ENCODE results near the gene GRPEL2.

GRPEL2 gene

GRCh38 chr5:149399775-149400174 is 54.5 kb downstream of the GRPEL2 start:
- no peak for DNase-seq
- in situ Hi-C loops (cut with HindIII; ENCODE audit: low pct_ligation_motif_present, low sequenced_read_pairs) = no loop called here
- no peaks in the 10 kb centered on the region for H3K27me3 ChIP-seq (replicated peaks)
- no peak overlapping the region for H3K4me3 ChIP-seq (ENCODE audit: low read depth, low read length)
- no peak overlapping the region for H3K27ac ChIP-seq
- TF ChIP-seq, protein P1, sequence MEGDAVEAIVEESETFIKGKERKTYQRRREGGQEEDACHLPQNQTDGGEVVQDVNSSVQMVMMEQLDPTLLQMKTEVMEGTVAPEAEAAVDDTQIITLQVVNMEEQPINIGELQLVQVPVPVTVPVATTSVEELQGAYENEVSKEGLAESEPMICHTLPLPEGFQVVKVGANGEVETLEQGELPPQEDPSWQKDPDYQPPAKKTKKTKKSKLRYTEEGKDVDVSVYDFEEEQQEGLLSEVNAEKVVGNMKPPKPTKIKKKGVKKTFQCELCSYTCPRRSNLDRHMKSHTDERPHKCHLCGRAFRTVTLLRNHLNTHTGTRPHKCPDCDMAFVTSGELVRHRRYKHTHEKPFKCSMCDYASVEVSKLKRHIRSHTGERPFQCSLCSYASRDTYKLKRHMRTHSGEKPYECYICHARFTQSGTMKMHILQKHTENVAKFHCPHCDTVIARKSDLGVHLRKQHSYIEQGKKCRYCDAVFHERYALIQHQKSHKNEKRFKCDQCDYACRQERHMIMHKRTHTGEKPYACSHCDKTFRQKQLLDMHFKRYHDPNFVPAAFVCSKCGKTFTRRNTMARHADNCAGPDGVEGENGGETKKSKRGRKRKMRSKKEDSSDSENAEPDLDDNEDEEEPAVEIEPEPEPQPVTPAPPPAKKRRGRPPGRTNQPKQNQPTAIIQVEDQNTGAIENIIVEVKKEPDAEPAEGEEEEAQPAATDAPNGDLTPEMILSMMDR (IDR thresholded peaks at IDR 0.05; ENCODE audit: low read depth, low read length, missing control alignments) = no peak
- H3K36me3 ChIP-seq (replicated peaks) = no peaks in the 10 kb centered on the region

- no peak overlapping the region for H3K27ac ChIP-seq
- no peaks in the 10 kb centered on the region for H3K27me3 ChIP-seq (replicated peaks)
- in situ Hi-C loops (cut with HindIII; ENCODE audit: low pct_ligation_motif_present, low sequenced_read_pairs) = no loop called here
- no peaks in the 10 kb centered on the region for H3K36me3 ChIP-seq (replicated peaks)
- no peak overlapping the region for H3K4me3 ChIP-seq (ENCODE audit: low read depth, low read length)
- no peak for DNase-seq
- TF ChIP-seq, protein P1 (IDR thresholded peaks at IDR 0.05; ENCODE audit: low read depth, low read length, missing control alignments) = no peak
Observed at GRCh38 chr5:149400304-149400703, 55.0 kb downstream of the GRPEL2 start.

- Histone ChIP-seq H3K27me3 (replicated peaks) (no peaks in the 10 kb centered on the region), H3K36me3 (replicated peaks) (no peaks in the 10 kb centered on the region), H3K4me3 (ENCODE audit: low read depth, low read length) (no peak overlapping the region), H3K27ac (no peak overlapping the region)
- no peak for DNase-seq
- TF ChIP-seq, protein P1 (IDR thresholded peaks at IDR 0.05; ENCODE audit: low read depth, low read length, missing control alignments) = no peak
- in situ Hi-C loops (cut with HindIII; ENCODE audit: low pct_ligation_motif_present, low sequenced_read_pairs) = no loop called here
Observed at GRCh38 chr5:149401051-149401450, 55.8 kb downstream of the GRPEL2 start.

DNA sequence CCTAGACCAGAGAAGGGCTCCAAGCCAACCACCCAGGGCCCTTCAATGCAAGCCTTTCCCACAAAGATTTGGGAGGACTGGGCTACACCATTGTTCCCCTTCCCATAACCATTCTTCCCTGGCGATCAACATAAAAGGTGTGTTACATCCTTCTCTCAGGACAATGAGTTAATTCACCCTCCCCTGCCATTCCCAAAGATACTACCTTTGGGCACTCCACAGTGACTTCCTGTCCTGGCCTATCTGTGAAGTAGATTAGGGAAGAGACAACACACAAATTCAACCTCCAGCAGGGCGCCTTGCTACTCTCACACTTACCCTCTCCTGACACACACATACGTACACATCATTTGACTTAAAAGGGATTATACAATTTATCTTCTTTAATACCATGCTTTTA is 57.0 kb downstream of the GRPEL2 start:
- Histone ChIP-seq H3K36me3 (replicated peaks) (no peaks in the 10 kb centered on the region), H3K27me3 (replicated peaks) (no peaks in the 10 kb centered on the region), H3K27ac (no peak overlapping the region), H3K4me3 (ENCODE audit: low read depth, low read length) (no peak overlapping the region)
- TF ChIP-seq, protein P1 (IDR thresholded peaks at IDR 0.05; ENCODE audit: low read depth, low read length, missing control alignments) = no peak
- in situ Hi-C loops (cut with HindIII; ENCODE audit: low pct_ligation_motif_present, low sequenced_read_pairs) = no loop called here
- DNase-seq = no peak

Measured in brain microvascular endothelial cell (primary cell).